GM19452 (cell line): Measurements from ENCODE around the gene STEAP4.

Experiments used
- ATAC-seq: cut with Tn5 transposase; IDR thresholded peaks from one replicate; pipeline ENCODE4 v1.9.1; 2021; ENCODE audit not compliant: unreplicated experiment

STEAP4 gene

GRCh38 chr7:88306590-88307048, at the start of gene STEAP4:
Gene STEAP4, minus strand, starts transcription at chr7:88306894. Its CDS starts 22,625 bp downstream, at chr7:88284269.
- ATAC-seq = no peak

DNA sequence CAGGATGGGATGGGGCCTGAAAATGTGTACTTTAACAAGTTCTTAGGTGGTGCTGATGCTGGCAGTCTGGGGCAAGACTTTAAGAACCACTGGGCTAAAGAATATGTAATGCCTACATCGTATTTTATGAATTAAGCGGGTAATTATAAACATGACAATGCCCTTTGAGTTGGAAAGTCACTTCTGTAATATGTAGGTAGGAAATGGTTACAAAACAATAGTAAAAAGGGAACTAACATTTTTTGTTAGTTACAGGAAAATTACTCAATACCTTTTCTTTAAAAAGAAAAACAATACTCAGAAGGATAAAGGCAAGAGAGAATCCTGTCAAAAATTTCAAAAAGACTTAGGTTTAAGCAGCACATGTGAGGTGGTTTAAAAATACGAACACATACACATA, 48.3 kb upstream of the STEAP4 start:
- no peak for ATAC-seq

DNA sequence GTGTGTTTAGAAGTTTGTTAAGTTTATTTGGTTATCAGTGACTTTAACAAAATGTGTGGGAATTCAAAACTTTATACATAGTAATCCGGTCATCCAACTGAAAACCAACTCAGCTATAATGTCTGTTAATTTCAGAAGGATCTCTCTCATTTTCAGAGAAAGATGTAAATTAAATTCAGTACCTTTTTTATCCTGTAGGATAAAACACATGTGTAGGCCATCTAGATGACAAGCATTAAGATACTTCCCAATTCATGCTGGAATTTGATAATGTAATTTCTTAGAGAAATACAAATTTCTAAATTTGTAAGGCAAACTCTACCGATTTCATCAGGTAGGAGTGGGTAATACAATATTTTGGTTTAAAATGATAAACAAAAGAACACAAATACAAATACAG, 43.4 kb upstream of the STEAP4 start:
- ATAC-seq = no peak

GRCh38 chr7:88347517-88347916, 40.8 kb upstream of the STEAP4 start:
- ATAC-seq = no peak

DNA sequence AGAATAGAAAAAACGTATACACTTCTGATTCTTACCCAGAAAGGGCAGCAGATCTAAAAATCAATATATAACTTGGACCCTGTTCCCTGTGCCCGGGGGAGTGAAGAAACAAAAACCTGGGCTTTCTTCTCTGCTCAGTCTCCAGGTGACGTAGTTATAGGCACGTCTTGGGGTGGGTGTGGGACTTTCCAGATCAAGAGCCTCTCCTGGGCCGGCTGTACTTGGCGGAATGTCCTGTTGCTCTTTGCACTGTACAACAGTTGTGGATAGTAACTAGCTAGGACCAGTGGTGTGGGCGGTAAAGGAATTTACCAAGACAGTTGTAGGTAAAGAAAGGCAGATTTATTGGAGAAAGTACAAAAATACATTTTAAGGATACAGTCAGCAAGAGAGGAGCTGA, 40.4 kb upstream of the STEAP4 start:
- no peak for ATAC-seq

GRCh38 chr7:88346357-88346756, 39.7 kb upstream of the STEAP4 start:
- ATAC-seq = no peak

DNA sequence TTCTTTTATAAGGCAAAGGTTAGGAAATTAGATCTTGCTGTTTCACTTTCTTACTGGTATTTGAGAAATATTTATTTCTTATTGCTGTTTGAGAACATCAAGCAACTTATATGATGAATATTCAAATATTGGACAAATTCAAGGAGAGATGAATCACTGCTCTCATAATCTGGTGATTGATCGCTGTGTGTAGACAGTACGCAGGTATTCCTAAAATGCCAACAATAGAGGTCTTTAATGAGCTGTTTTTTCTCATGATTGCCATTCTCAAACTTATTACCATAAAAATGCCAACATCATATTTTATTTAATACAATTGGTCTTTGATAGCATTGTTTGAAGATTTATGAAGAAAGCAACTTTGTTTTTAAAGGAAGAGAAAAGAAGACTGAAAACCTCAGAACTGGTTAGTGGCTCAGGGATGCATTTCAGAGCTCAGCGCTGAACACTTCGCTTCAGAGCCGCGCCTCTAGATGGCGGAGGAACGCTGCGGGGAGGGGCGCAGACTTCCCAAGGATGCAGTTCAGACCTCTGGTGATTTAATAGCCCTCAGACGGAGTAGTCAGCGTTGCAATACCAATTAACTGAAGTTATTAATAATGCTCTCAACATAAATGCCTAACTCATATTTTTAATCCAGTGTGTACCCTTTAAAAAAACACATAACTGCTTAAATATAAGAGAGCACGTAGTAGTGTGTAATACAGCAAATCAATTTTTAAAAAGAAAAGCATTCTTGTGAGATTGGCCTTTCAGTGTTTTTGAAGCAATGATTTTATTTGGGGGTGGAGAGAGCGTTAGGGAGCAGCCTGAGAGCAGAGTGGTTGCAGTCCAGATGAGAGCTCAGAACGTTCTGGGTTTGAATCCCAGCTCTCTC, 38.5 kb upstream of the STEAP4 start:
- ATAC-seq = no peak

- ATAC-seq = no peak
Observed at GRCh38 chr7:88344271-88344670, 37.6 kb upstream of the STEAP4 start.

DNA sequence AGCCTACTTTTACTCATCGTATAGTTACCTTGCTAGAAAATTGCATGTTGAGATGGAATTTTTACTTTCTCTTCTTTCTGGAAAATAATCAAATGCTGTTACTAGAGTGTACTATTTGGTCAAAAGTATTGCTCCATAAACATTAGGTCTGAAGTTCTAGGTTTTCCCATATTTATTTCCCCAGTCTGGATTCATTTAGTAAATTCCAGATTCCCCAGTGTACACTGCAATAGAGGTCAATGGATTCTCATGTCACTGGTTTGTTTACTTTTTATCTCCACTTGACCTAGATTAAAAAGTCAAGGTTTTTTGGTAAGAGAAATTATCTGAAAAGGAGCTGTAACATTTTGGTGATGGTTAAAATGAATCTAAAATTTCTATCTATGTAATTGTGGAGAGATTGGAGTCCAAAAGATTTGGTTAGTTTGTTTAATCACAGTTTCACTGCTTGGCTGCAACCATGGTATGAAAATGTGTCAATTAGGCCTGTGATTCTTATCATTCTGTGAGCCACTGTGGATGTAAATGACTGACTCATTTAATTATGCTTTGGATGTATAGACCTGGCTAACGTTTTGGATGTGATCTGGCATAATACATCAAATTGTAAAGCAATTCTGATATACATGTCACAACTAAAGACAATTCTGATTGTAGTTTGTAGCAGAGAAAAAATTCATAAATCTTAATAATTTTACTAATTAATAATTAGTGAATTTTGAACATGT, 32.7 kb upstream of the STEAP4 start:
- no peak for ATAC-seq

GRCh38 chr7:88338503-88338902, 31.8 kb upstream of the STEAP4 start:
- no peak for ATAC-seq

- no peak for ATAC-seq
Observed at GRCh38 chr7:88337572-88337971, 30.9 kb upstream of the STEAP4 start.

DNA sequence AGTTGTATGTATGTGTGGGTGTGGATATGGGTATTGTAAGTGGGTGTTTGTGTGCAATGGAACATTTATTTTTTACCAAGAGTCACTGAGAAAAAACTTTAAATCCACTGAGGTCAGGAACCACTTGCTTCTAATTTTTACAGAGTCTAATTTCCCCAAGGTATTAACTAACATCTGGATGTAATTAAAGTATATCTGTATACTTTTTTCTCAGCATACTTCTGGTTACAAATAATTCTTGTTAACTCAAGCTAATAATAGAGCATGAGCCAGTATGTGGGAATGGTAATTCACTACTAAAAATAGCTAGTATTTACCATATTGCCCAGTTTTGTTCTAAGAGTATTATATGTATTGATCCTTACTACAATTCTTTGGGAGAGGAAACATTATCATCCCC, 24.6 kb upstream of the STEAP4 start:
- ATAC-seq = no peak

DNA sequence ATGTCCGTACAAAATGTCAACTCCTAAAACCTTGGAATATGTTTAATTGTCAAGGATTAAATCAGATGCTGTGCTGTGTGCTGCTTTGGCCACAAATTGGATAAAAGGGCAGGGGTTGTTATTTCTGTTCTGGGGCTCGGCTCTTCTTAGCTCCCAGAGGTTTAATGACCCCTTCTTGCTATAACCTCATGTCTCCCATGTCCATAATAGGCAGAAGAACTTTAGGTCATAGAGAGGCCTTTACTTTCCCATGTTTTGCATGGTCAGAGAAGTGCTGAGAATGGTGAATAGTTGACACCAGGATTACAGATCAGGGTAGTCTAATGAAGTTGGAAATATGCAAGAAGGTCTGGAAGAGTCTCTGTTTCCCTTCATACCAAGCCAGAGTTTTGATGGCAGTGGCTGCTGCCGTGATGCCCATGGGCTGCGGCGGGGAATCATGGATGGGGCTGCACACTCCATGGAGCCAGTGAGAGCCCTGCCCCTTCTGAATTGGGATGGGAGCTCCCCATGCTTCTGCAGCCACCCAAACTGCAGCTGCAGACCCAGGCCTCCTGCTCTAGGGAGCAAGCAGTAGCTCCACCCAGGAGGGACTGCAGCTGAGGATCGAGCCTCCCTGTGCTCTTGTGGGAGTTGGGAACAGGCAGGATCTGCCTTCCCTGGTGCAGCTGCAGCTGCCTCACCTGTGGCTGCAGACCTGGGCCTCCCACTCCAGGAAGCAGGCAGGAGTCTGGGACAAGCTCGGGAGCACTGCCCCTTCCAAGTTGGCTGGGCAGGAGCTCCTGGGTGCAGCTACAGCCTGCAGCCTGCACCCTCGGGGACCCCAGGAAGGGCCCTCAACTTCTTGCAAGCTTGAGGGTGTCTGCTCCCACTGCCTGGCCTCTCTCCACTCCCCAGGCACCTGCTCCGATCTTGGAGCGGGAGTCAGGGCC, 23.1 kb upstream of the STEAP4 start:
- no peak for ATAC-seq

- no peak for ATAC-seq
Observed at GRCh38 chr7:88328787-88329186, 22.1 kb upstream of the STEAP4 start.

DNA sequence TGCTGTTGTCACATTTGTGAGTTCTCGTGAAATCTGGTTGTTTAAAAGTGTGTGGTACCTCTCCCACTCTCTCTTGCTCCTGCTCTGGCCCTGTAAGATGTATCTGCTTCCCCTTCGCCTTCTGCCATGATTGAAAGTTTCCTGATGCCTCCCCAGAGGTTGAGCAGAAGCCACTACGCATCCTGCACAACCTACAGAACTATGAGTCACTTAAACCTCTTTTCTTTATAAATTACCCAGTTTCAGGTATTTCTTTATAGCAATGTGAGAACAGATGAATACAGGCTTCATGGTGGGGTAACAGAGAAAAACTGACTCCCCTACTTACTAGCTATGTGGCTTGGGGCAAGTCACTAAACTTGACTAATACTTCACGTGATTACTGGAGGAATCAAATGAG, 18.0 kb upstream of the STEAP4 start:
- no peak for ATAC-seq

- ATAC-seq = no peak
Observed at GRCh38 chr7:88322151-88322550, 15.5 kb upstream of the STEAP4 start.

DNA sequence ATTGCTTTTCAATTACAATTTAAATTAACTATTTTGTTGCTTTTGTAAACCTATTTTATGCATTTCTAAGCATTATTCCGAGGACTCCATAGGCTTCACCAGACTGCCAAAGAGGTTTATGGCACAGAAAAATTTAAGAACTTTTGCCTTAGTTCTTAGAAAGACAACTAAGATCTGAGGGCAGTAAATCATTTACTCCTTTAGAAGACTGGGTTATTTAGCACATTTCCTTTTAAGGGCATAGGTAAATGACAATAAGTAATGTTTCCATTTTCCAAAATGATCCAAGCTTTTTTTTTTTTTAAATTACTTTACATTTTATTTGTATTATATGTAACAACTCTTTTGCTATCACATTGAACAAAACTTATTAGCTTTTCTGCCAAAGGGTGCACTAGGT, 15.0 kb upstream of the STEAP4 start:
- ATAC-seq = no peak

GRCh38 chr7:88318196-88318595, 11.5 kb upstream of the STEAP4 start:
- no peak for ATAC-seq

DNA sequence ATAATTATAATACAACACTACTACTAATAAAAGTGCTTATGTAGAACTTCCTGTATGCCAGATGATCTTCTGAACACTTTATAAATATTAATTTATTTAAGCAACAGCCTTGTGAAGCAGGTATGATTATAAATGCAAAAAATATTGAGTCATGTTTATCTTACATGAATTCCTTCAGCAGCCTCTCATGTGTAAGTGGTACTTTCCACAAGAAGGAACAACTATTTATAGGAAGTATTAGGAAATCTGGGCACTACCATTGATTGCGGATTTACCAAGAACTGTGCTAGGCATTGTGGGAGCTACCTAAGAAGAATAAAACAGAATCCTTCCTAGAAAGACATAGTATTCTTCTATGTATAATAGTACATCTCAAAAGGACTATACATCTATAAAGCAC, 10.7 kb upstream of the STEAP4 start:
- no peak for ATAC-seq

GRCh38 chr7:88316456-88316855, 9.8 kb upstream of the STEAP4 start:
- ATAC-seq = no peak

GRCh38 chr7:88315522-88315921, 8.8 kb upstream of the STEAP4 start:
- ATAC-seq = no peak
